Subcutaneous adipose tissue (tissue), 4 donors: ENCODE data around the gene RFX2. TPM values are rescaled to one million over a fixed set of nuclear protein-coding genes. Genes with fewer than 3 reads are reported as not detected.

Source experiments
- CTCF ChIP-seq: fragments of 450-650 bp; IDR thresholded peaks from one replicate; pipeline ENCODE4 v1.5.1; 2016; ENCODE audit warnings: low read depth, mild to moderate bottlenecking, control low read depth, antibody characterized with exemption, moderate library complexity
- total RNA-seq, 4 donors: library from RNA; depleted of rRNA; stranded (reverse); fragments of >200 nt; gene quantifications; one replicate each; pipeline ENCODE4 v1.1.0, GENCODE V29; 2016

RFX2 gene
- total RNA-seq, 4 donors from 2014 or later = 2.9 to 8.9 (median 7.2) TPM

GRCh38 chr19:6086068-6086788 is 24.1 kb downstream of the RFX2 start:
- no peak for TF ChIP-seq CTCF

- TF ChIP-seq CTCF = no peak
Measured at GRCh38 chr19:6084821-6085220, 25.5 kb downstream of the RFX2 start.

- no peak for TF ChIP-seq CTCF
Measured at GRCh38 chr19:6079107-6079506, 31.2 kb downstream of the RFX2 start.

GRCh38 chr19:6078068-6078467 is 32.2 kb downstream of the RFX2 start:
- TF ChIP-seq CTCF = no peak

GRCh38 chr19:6076675-6077463 is 33.4 kb downstream of the RFX2 start:
- no peak for TF ChIP-seq CTCF

- TF ChIP-seq CTCF = no peak
Measured at GRCh38 chr19:6076291-6076665, 34.0 kb downstream of the RFX2 start.

GRCh38 chr19:6074709-6075403 is 35.4 kb downstream of the RFX2 start:
- TF ChIP-seq CTCF = no peak
